WERI-Rb-1 (cell line): ENCODE measurements around the gene FAM171A2.
"Not testable (repeated sequence)": the region's sequence is repeated elsewhere in the genome, so short reads cannot be mapped to it uniquely, and the experiment has no call there.

ENCODE experiments used
- DNase-seq: peaks from one replicate; pipeline ENCODE4 v3.0.0-alpha.2; 2020
- H3K27ac ChIP-seq: fragments of 250-450 bp; sonication (Bioruptor Pico); 2 replicates; pipeline ENCODE4 v1.5.1; 2020; ENCODE audit warnings: mild to moderate bottlenecking, moderate library complexity
- H3K27me3 ChIP-seq: fragments of 250-450 bp; sonication (Bioruptor Pico); 2 replicates; pipeline ENCODE4 v1.5.1; 2021; ENCODE audit warnings: mild to moderate bottlenecking, low read depth, moderate library complexity; ENCODE audit not compliant: insufficient read depth, severe bottlenecking
- H3K36me3 ChIP-seq: fragments of 250-450 bp; sonication (Bioruptor Pico); 2 replicates; pipeline ENCODE4 v1.5.1; 2020; ENCODE audit warnings: mild to moderate bottlenecking, moderate library complexity
- H3K4me3 ChIP-seq: 2 replicates; pipeline ENCODE4 v1.5.1; 2011; ENCODE audit warnings: low read depth, mild to moderate bottlenecking, control low read depth, low read length
- H3K9me3 ChIP-seq: fragments of 250-450 bp; sonication (Bioruptor Pico); 2 replicates; pipeline ENCODE4 v1.5.1; 2021; ENCODE audit warnings: mild to moderate bottlenecking, moderate library complexity; ENCODE audit not compliant: severe bottlenecking
- CTCF ChIP-seq: IDR thresholded peaks from 2 replicates; pipeline ENCODE4 v1.5.1; 2011; ENCODE audit warnings: low read depth, mild to moderate bottlenecking, control low read depth, inconsistent platforms, low read length

The FAM171A2 gene

GRCh38 chr17:44367231-44367979 is 3.8 kb upstream of the FAM171A2 start:
- TF ChIP-seq CTCF = no peak
- Histone ChIP-seq H3K4me3 (no peak overlapping the region), H3K27me3 (no peaks in the 10 kb centered on the region), H3K27ac (no peak overlapping the region), H3K9me3 (no peaks in the 10 kb centered on the region), H3K36me3 (no peaks in the 10 kb centered on the region)
- no peak for DNase-seq

- H3K9me3 ChIP-seq, H3K36me3 ChIP-seq, H3K4me3 ChIP-seq, H3K27ac ChIP-seq, H3K27me3 ChIP-seq, DNase-seq: not testable (repeated sequence)
These were observed 1.4 kb upstream of the FAM171A2 start for GRCh38 chr17:44365051-44365450.

GRCh38 chr17:44362949-44363612 is 572 bp downstream of the FAM171A2 start:
- H3K27ac ChIP-seq = peak overlapping the region; percentile 82
- DNase-seq = peak; percentile 60
- H3K9me3 ChIP-seq = no peaks in the 10 kb centered on the region
- H3K27me3 ChIP-seq = no peaks in the 10 kb centered on the region
- H3K4me3 ChIP-seq = peak overlapping the region; percentile 92
- peaks cover 12% of the 10 kb centered on the region for H3K36me3 ChIP-seq
- TF ChIP-seq CTCF = no peak

- Histone ChIP-seq H3K4me3 (peak overlapping the region; percentile 92), H3K27me3 (no peaks in the 10 kb centered on the region), H3K9me3 (no peaks in the 10 kb centered on the region), H3K36me3 (peaks cover 16% of the 10 kb centered on the region), H3K27ac (peak overlapping the region; percentile 82)
- no peak for TF ChIP-seq CTCF
- peak; percentile 30 for DNase-seq
These were observed 1.1 kb downstream of the FAM171A2 start for GRCh38 chr17:44362459-44362948.

- Histone ChIP-seq H3K36me3 (peaks cover 16% of the 10 kb centered on the region), H3K9me3 (no peaks in the 10 kb centered on the region), H3K27me3 (no peaks in the 10 kb centered on the region), H3K4me3 (no peak overlapping the region), H3K27ac (peak overlapping the region; percentile 65)
- peak; percentile 50 for DNase-seq
- no peak for TF ChIP-seq CTCF
These were observed 2.1 kb downstream of the FAM171A2 start for GRCh38 chr17:44361292-44362260.

GRCh38 chr17:44360826-44361225 is 2.8 kb downstream of the FAM171A2 start:
- TF ChIP-seq CTCF = no peak
- H3K4me3 ChIP-seq = no peak overlapping the region
- no peaks in the 10 kb centered on the region for H3K9me3 ChIP-seq
- no peaks in the 10 kb centered on the region for H3K27me3 ChIP-seq
- H3K36me3 ChIP-seq = peaks cover 23% of the 10 kb centered on the region
- DNase-seq = peak; percentile 88
- peak overlapping the region; percentile 65 for H3K27ac ChIP-seq
